ENCODE data around the gene RBM34.

DNA sequence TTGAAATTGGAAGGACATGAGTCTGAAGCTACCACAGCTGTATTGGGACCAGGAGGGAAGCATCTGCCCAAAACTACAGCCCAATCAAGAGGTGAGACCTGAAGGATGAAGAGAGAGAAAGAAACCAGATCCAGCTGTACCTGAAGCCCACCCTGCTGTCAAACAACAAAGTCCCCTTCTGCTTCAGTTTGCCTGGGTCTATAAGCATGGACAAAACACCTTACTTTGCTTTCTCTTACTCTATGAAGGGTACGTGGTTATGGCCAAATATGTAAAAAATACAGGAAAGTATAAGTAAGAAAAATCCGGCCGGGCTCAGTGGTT lies 58.8 kb downstream of the RBM34 start:
- TF ChIP-seq, protein P1, sequence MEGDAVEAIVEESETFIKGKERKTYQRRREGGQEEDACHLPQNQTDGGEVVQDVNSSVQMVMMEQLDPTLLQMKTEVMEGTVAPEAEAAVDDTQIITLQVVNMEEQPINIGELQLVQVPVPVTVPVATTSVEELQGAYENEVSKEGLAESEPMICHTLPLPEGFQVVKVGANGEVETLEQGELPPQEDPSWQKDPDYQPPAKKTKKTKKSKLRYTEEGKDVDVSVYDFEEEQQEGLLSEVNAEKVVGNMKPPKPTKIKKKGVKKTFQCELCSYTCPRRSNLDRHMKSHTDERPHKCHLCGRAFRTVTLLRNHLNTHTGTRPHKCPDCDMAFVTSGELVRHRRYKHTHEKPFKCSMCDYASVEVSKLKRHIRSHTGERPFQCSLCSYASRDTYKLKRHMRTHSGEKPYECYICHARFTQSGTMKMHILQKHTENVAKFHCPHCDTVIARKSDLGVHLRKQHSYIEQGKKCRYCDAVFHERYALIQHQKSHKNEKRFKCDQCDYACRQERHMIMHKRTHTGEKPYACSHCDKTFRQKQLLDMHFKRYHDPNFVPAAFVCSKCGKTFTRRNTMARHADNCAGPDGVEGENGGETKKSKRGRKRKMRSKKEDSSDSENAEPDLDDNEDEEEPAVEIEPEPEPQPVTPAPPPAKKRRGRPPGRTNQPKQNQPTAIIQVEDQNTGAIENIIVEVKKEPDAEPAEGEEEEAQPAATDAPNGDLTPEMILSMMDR (IDR thresholded peaks at IDR 0.05; ENCODE audit: insufficient read depth, low read length): no peak
- TF ChIP-seq POLR2AphosphoS5 (IDR thresholded peaks at IDR 0.05; ENCODE audit: low read depth): no peak
